Measurements from ENCODE around the gene TENM4. TPM values are rescaled to one million over a fixed set of nuclear protein-coding genes. Genes with fewer than 3 reads are reported as not detected.

Gene TENM4
- polyA plus RNA-seq, 1 donor from 2014 or later: 16.8 TPM

- Histone ChIP-seq H3F3A (ENCODE audit: insufficient read depth, low read length, poor library complexity, severe bottlenecking) (no peaks in the 10 kb centered on the region), H3K36me3 (ENCODE audit: insufficient read depth, low read length) (no peaks in the 10 kb centered on the region), H3K9ac (ENCODE audit: low read length) (no peak overlapping the region), H3K27me3 (ENCODE audit: insufficient read depth, low read depth, low read length) (no peaks in the 10 kb centered on the region), H3K4me2 (ENCODE audit: low read length) (no peak overlapping the region), H3K79me2 (replicated peaks; ENCODE audit: insufficient read depth, low read length) (no peaks in the 10 kb centered on the region), H4K20me1 (ENCODE audit: insufficient read depth) (no peaks in the 10 kb centered on the region), H3K27ac (ENCODE audit: low read length) (no peak overlapping the region), H2AFZ (ENCODE audit: low read depth, low read length) (no peak overlapping the region), H3K4me3 (ENCODE audit: low read length) (no peak overlapping the region), H3K9me3 (ENCODE audit: low read length) (no peaks in the 10 kb centered on the region), H3K9me2 (ENCODE audit: insufficient read depth, low read length) (no peaks in the 10 kb centered on the region)
- TF ChIP-seq CTCF (IDR thresholded peaks at IDR 0.05; ENCODE audit: poor library complexity, severe bottlenecking) (no peak), REST (IDR thresholded peaks at IDR 0.05; ENCODE audit: borderline replicate concordance) (no peak), EZH2 (IDR thresholded peaks at IDR 0.05; ENCODE audit: borderline replicate concordance, insufficient read depth, low read length, poor library complexity, severe bottlenecking) (no peak), TAF1 (IDR thresholded peaks at IDR 0.05; ENCODE audit: low read depth) (no peak), SMC3 (conservative IDR thresholded peaks at IDR 0.05; ENCODE audit: poor library complexity) (no peak), RAD21 (conservative IDR thresholded peaks at IDR 0.05) (no peak), MXI1 (conservative IDR thresholded peaks at IDR 0.05; ENCODE audit: poor library complexity, severe bottlenecking) (no peak), POLR2AphosphoS5 (IDR thresholded peaks at IDR 0.05) (no peak), EP300 (conservative IDR thresholded peaks at IDR 0.05; ENCODE audit: poor library complexity, severe bottlenecking) (no peak)
Measured at GRCh38 chr11:79087961-79088318, 352.9 kb downstream of the TENM4 start.

- Histone ChIP-seq H3K79me2 (replicated peaks; ENCODE audit: insufficient read depth, low read length) (no peaks in the 10 kb centered on the region), H3K27me3 (ENCODE audit: insufficient read depth, low read depth, low read length) (no peaks in the 10 kb centered on the region), H2AFZ (ENCODE audit: low read depth, low read length) (no peak overlapping the region), H3K4me2 (ENCODE audit: low read length) (no peak overlapping the region), H3K9ac (ENCODE audit: low read length) (no peak overlapping the region), H3K36me3 (ENCODE audit: insufficient read depth, low read length) (no peaks in the 10 kb centered on the region), H3K27ac (ENCODE audit: low read length) (no peak overlapping the region), H4K20me1 (ENCODE audit: insufficient read depth) (no peaks in the 10 kb centered on the region), H3K9me2 (ENCODE audit: insufficient read depth, low read length) (no peaks in the 10 kb centered on the region), H3K4me3 (ENCODE audit: low read length) (no peak overlapping the region), H3F3A (ENCODE audit: insufficient read depth, low read length, poor library complexity, severe bottlenecking) (no peaks in the 10 kb centered on the region), H3K9me3 (ENCODE audit: low read length) (no peaks in the 10 kb centered on the region)
- TF ChIP-seq MXI1 (conservative IDR thresholded peaks at IDR 0.05; ENCODE audit: poor library complexity, severe bottlenecking) (no peak), EZH2 (IDR thresholded peaks at IDR 0.05; ENCODE audit: borderline replicate concordance, insufficient read depth, low read length, poor library complexity, severe bottlenecking) (no peak), TAF1 (IDR thresholded peaks at IDR 0.05; ENCODE audit: low read depth) (no peak), CTCF (IDR thresholded peaks at IDR 0.05; ENCODE audit: poor library complexity, severe bottlenecking) (no peak), EP300 (conservative IDR thresholded peaks at IDR 0.05; ENCODE audit: poor library complexity, severe bottlenecking) (no peak), RAD21 (conservative IDR thresholded peaks at IDR 0.05) (no peak), POLR2AphosphoS5 (IDR thresholded peaks at IDR 0.05) (no peak)
Measured at GRCh38 chr11:79087238-79087960, 353.4 kb downstream of the TENM4 start.
